ENCODE measurements around the gene WNT11.

The WNT11 gene

GRCh38 chr11:76216536-76217325 lies 10.4 kb upstream of the WNT11 start:
- DNase-seq (ENCODE audit: low spot score), result no peak
- TF ChIP-seq, protein P1, sequence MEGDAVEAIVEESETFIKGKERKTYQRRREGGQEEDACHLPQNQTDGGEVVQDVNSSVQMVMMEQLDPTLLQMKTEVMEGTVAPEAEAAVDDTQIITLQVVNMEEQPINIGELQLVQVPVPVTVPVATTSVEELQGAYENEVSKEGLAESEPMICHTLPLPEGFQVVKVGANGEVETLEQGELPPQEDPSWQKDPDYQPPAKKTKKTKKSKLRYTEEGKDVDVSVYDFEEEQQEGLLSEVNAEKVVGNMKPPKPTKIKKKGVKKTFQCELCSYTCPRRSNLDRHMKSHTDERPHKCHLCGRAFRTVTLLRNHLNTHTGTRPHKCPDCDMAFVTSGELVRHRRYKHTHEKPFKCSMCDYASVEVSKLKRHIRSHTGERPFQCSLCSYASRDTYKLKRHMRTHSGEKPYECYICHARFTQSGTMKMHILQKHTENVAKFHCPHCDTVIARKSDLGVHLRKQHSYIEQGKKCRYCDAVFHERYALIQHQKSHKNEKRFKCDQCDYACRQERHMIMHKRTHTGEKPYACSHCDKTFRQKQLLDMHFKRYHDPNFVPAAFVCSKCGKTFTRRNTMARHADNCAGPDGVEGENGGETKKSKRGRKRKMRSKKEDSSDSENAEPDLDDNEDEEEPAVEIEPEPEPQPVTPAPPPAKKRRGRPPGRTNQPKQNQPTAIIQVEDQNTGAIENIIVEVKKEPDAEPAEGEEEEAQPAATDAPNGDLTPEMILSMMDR (IDR thresholded peaks at IDR 0.05; ENCODE audit: extremely low read depth, missing control alignments), result no peak

DNA sequence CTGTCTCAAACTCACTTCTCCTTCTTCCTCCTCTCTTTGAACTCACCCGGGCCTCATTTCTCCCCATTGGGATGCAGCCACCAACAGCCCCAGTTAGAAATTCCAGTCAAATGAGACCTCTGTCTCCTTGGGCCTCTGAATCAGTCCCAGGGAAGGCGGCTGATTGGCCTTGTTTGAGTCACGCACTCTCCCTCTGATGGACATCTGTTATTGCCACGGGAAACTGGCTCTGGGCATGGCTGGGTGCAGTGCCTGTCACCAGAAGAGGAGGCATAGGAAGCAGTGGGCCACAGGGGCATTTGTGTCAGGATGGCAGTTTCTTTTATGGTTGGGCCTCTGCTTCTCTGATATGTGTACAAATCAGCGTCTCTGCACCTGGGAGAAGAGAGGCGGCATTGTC lies 9.6 kb upstream of the WNT11 start:
- TF ChIP-seq, protein P1 (IDR thresholded peaks at IDR 0.05; ENCODE audit: extremely low read depth, missing control alignments), result no peak
- DNase-seq (ENCODE audit: low spot score), result no peak

DNA sequence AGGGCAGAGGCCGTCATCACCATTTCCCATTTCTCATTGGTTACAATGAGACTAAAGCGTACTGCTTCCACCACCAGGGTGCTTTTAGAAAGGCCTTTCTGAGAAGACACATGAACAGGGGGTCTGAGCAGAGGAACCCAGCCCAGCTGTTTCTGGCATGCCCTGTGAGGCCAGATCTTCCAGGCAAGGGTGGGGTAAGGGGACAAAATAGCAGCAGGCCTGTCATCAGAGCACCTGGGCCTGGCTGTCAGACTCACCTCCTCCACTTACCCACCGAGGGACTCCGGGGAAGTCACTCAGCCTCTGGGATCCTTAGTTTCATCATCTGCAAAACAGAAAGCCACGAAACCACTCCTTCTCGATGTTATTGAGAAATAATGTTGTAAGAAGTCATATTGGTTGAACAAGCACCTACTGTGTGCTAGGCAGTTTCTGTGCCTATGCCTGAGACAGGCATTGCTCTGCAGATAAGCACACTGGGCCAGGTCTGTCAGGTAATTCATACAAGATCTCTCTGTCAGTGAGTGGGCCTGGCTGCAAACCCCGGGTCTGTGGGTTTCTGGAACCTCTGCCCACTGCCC lies 8.8 kb upstream of the WNT11 start:
- TF ChIP-seq, protein P1 (IDR thresholded peaks at IDR 0.05; ENCODE audit: extremely low read depth, missing control alignments), result no peak
- DNase-seq (ENCODE audit: low spot score), result no peak

DNA sequence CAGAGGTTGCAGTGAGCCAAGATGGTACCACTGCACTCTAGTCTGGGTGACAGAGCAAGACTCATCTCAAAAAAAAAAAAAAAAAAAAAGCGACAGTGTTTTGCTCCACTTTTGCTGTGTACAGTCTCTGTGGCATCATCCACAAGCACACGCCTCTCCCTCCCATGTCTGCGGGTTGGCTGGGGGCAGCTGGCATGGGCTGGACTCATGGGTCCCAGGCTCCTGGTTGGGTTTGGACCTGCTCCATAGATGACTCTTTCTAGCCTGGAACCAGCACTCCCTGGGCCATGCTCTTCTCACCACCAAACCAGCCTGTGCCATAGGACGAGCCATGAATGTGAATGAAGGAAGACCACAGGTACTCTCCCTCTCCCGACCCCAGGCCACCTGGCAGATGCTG lies 7.9 kb upstream of the WNT11 start:
- DNase-seq (ENCODE audit: low spot score), result no peak
- TF ChIP-seq, protein P1 (IDR thresholded peaks at IDR 0.05; ENCODE audit: extremely low read depth, missing control alignments), result no peak

DNA sequence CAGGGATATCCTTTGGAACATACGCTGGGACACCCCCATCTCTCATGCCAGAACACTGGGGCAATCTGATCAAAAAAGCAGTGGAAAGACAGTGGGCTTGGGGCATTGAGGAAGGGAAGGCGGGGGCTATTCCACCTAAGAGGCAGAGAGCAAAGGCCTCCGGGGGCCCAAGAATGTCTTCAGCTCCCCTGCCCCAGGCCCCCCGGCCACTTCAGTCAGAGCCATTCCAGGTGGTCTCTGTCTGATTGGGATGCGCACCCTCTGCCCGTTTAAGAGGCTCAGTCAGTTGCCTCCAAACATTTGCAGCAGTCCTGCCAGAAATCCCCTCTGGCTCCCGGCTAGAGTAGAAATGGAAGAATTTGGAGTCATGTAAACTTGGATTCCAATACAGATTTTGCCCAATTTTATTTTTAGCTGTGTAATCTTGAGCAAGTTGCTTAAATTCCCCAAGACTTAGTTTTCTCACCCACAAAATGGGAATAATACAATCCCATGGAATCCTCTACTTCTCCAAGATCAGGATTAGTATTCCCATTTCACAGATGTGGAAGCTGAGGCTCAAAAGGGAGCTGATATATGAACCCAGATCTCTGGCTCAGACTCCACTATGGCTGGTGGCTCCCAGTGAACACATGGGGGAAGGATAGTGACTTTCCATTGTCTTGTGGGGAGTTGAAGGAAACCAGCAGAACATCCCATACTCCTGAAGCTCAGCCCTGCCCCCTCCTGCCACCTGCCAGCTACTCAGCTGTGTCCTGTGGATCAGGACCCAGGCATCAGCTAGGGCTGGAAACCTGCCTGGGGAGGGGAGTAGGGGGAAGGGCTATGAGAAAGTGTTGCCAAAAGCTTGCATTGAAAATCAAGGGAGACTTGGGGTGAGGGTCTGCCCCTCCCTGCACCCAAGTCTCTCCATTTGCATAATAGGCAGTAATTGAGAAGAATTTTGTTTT lies 6.1 kb upstream of the WNT11 start:
- DNase-seq (ENCODE audit: low spot score), result no peak
- TF ChIP-seq, protein P1 (IDR thresholded peaks at IDR 0.05; ENCODE audit: extremely low read depth, missing control alignments), result no peak

- no peak for DNase-seq (ENCODE audit: low spot score)
- TF ChIP-seq, protein P1 (IDR thresholded peaks at IDR 0.05; ENCODE audit: extremely low read depth, missing control alignments), result no peak
Measured at GRCh38 chr11:76210931-76211851, 4.9 kb upstream of the WNT11 start.
